Measurements from ENCODE around the gene FMN1.

GRCh38 chr15:32750979-32751378 is 443.5 kb downstream of the FMN1 start:
- no peak for TF ChIP-seq GATA3 (IDR thresholded peaks at IDR 0.05; ENCODE audit: low read depth, low read length)
- no peak for TF ChIP-seq GATA2 (IDR thresholded peaks at IDR 0.05; ENCODE audit: low read depth, low read length)

Measured in SH-SY5Y (cell line).